HG03571 (cell line): ENCODE measurements around the gene NPBWR2.
"Not testable (repeated sequence)": the region's sequence is repeated elsewhere in the genome, so short reads cannot be mapped to it uniquely, and the experiment has no call there.

Experiments
- ATAC-seq: cut with Tn5 transposase; IDR thresholded peaks from one replicate; pipeline ENCODE4 v1.9.1; 2021; ENCODE audit not compliant: unreplicated experiment

Gene NPBWR2

GRCh38 chr20:64144144-64144912, 37.0 kb upstream of the NPBWR2 start:
- no peak for ATAC-seq

- ATAC-seq: no peak
These were observed 35.8 kb upstream of the NPBWR2 start for GRCh38 chr20:64143018-64143801.

- no peak for ATAC-seq
These were observed 35.2 kb upstream of the NPBWR2 start for GRCh38 chr20:64142590-64142989.

DNA sequence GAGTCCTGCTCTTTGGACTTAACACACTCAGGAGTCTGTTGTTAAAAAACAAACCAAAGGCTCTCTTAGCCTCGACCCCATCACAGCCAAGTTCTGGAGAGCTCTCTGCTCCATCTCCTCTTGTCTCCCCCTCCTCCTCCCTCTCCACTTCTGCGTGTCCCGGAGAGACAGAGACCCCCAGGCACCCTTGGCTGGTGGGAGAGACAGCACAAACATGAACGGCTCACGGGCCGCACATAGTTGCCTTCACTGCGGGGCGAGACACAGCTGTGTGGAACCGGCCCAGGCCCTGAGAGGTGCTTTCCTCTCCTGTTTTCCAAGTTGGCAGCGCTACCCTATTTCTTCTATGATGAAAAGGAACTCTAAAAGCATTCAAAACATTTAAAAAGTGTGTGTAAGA, 33.6 kb upstream of the NPBWR2 start:
- ATAC-seq: no peak

DNA sequence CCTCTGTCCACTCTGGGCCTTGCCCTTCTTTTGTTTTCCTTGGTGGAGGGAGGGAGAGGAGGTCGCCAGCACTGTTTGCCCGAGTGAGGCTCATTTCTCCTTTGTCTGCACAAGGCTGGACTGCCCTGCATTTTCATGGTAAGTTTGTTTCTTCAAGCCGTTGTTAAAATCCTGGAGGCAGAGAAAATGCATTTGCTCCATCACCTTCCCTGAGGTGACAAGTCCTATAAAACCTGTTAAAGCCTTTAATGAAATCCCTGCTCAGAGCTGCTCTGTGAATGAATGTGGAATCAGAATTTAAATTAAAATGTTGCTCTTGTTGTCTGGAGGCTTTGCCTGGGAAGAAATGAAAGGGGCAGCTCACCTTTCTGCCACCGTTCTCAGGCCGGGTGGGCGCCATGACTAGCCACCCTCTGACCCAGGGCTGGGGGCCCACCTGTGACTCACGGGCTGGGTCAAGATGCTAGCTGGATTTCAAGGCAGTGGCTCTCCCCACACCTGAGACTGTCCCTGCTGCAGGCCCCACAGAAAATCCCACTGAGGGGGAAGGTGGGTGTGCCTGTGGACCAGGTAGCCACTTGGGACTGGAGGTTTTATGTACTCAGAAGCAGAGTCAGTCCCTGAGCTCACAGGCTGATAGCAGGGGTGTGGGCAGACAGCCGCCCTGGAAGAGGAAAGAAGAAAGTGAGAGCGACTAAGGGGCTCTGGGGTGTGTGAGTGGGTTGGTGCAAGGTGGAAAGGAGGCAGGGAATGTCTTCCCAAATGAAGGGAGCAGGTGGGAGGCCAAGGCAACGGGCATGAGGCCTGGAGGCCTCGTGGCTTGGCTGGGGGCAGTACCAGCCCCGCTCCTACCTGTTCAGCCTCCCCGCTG, 32.9 kb upstream of the NPBWR2 start:
- ATAC-seq: no peak

GRCh38 chr20:64139199-64140060, 32.1 kb upstream of the NPBWR2 start:
- no peak for ATAC-seq

DNA sequence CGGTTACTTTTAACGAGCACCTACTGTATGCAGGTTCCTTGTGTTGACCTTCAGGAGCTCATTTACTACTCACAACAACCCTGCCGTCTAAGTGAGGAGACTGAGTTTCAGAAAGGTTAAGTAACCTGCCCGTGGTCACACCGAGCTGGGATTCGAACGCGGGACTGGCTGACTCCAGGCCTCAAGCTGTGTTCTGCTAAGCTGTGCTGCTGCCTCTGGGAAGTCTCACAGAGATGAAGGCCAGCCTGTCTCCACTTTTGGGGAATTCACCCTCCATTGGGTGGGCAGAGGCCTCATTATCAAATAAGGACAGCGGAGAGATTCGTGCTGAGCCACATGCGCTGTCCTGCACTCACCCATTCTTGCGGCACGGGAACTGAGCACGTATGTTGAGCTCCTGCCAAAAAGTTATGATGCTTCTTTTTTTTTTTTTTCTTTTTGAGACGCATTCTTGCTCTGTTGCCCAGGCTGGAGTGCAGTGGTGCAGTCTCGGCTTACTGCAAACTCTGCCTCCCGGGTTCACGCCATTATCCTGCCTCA, 31.0 kb upstream of the NPBWR2 start:
- ATAC-seq: no peak

DNA sequence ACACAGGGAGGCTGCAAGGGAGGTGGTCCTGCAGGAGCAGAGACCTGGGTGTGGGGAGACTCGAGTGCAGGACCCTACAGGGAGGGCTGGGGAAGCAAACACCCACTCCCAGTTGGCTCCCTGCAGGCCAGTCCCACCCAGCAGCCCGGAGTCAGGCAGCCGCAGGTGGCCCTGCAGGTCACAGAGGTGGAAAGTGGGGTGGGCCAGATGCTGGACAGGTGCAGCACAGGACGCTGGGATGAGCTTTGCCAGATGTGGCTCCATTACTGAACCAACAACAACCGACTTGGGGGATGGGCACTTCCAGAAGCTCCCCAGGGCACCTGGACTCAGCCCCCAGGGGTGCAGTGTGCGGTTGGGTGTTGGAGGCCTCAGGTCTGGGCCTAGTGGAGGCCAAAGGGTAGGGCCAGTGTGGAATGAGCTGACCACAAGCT, 30.2 kb upstream of the NPBWR2 start:
- no peak for ATAC-seq

DNA sequence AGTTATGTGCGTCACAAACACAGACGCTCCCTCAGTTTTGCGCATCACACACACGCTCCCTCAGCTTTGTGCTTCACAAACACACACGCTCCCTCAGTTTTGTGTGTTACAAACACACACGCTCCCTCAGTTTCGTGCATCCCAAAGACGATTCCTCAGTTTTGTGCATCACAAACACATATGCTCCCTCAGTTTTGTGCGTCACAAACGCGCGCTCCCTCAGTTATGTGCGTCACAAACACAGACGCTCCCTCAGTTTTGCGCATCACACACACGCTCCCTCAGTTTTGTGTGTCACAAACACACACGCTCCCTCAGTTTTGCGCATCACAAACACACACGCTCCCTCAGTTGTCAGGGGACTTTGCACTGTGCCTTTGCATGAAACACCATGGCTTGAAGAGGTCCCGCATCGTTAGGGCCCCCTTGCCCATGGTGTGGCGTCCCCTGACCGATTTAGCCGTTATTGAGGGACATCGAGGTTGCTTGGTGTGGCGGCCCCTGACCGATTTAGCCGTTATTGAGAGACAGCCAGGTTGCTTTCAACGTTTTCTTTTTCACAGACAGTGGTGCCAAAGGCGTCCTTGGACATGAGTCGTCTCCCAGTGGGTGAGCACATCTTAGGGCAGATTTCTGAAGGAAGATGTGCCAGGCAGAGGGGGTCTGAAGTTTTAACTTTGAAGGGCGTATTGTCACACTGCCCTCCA, 28.8 kb upstream of the NPBWR2 start:
- no peak for ATAC-seq

- ATAC-seq: not testable (repeated sequence)
These were observed 27.4 kb upstream of the NPBWR2 start for GRCh38 chr20:64134744-64135143.

DNA sequence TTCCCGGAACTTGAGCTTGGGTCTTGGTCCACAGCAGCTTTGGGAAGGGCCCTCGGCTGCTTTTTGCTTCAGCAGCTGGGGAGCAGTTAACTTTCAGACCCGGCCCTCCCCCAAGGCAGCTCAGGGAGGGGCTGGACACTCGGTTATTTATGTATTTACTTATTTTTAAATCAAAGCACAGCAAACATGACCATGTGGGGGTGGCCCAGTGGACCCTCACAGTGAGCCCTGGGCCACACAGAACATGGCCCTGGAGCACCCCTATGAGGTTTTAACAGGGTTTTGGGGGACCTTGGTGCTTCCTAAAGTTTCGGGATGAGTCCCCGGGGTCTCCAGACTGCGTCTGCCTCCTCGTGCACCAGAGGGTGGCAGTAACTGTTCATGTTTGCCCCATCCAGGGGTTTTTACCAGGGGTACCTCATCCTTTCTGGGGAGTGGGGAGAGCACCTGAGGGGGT, 26.6 kb upstream of the NPBWR2 start:
- ATAC-seq: no peak

DNA sequence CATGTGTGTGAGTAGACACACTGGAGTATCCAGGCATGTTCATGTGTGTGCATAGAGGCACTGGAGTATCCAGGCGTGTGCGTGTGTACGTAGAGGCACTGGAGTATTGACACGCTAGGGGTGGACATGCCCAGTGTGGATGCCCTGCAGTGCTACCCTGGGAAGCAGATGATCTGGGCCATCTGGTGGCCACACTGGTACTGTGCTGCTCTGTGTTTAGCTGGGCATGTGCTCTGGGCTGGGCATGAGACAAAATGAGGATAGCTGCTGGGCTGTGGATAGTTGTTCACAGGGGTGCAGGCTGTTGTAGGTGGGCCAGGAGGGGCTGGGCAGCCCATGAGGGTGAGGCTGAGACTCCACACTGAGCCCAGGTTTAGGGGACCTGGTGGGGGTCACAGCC, 24.0 kb upstream of the NPBWR2 start:
- no peak for ATAC-seq

DNA sequence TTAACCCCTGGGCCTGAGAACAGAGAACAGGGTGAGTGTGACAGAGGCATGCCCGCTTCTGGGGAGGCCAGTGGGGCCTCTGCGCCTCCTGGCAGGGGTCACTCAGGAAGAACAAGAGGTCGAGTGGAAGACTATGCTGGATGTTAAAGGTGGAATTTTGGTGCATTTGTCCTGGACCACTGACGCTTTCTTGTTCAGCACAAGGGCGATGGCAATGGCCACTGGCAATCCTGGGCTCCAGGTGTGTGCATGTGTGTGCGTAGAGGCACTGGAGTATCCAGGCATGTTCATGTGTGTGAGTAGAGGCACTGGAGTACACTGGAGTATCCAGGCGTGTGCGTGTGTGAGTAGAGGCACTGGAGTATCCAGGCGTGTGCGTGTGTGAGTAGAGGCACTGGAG, 23.5 kb upstream of the NPBWR2 start:
- no peak for ATAC-seq

DNA sequence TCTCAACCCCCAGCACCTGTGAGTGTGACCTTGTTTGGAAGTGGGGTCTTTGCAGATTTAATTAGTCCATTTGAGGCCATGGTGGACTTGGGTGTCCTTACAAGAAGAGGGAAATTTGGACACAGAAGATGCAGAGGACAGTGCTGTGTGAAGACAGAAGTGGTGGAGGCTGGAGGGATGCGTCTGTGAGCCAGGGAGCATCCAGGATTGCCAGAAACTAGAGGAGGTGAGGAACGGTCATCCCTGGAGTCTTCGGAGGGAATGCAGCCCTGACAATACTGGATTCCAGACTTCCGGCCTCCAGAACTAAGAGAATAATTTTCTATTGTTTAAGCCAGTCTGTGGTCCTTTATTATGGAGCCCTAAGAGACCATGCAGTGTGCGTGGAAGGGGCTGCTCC, 22.9 kb upstream of the NPBWR2 start:
- ATAC-seq: no peak

GRCh38 chr20:64129146-64129782, 21.9 kb upstream of the NPBWR2 start:
- no peak for ATAC-seq

- ATAC-seq: not testable (repeated sequence)
These were observed 16.2 kb upstream of the NPBWR2 start for GRCh38 chr20:64123517-64123916.

DNA sequence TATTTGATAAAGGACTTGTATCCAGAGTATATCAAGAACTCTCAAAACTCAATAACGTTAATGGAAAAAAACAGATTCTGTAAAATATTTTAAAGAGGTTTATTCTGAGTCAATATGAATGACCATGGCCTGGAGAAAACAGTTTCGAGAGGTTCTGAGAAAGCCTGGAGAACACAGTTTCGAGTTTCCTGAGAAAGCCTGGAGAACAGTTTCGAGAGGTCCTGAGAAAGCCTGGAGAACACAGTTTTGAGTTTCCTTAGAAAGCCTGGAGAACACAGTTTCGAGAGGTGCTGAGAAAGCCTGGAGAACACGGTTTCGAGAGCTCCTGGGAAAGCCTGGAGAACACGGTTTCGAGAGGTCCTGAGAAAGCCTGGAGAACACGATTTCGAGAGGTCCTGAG, 15.6 kb upstream of the NPBWR2 start:
- ATAC-seq: not testable (repeated sequence)

DNA sequence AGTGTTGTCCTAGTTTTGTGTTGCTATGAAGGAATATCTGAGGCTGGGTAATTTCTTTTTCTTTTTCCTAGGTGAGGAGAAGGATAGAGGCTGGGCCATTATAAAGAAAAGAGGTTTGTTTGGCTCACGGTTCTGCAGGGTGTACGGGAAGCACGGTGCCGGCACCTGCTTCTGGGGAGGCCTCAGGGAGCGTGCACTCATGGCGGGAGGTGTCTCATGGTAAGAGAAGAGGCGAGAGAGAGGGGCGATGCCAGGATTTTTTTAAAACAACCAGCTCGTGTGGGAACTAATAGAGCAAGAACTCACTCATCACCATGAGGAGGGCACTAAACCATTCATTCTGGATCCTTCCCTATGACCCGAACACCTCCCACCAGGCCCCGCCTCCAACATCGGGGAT, 14.2 kb upstream of the NPBWR2 start:
- no peak for ATAC-seq
